Measurements from ENCODE around the gene CFAP221. TPM values are rescaled to one million over a fixed set of nuclear protein-coding genes. Genes with fewer than 3 reads are reported as not detected.

CFAP221 gene
- total RNA-seq, 1 experiment from 2014 or later: 0.20 TPM

DNA sequence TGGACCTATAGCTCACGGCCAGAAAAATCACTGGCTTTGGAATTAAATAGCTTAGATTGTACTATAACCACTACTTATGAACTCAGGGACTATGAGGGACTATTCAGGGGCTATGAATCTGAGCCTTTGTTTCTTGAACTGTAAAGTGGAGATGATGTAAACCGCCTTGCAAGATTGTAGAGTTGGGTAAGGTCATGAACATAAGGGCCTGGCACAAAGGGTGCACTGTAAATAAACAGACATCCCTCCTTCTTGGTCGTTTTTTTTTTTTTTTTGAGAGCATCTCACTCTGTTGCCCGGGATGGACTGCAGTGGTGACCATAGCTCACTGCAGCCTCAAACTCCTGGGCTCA lies 137.6 kb downstream of the CFAP221 start:
- H3K27me3 Mint-ChIP-seq (ENCODE audit: low read depth): no peaks in the 10 kb centered on the region

More for the DNA sequence above, 137.6 kb downstream of the CFAP221 start:
- Histone ChIP-seq H3K27me3 (ENCODE audit: insufficient read depth, low read length) (no peaks in the 10 kb centered on the region), H3K23ac (ENCODE audit: insufficient read length, low read depth, low read length) (no peak overlapping the region), H3K56ac (ENCODE audit: insufficient read length, low read depth, low read length) (no peak overlapping the region), H3K79me1 (ENCODE audit: insufficient read depth, low read depth, low read length, poor library complexity, severe bottlenecking) (peaks cover 3% of the 10 kb centered on the region), H3K4me2 (ENCODE audit: insufficient read depth, insufficient read length, low read length) (no peak overlapping the region), H3K18ac (ENCODE audit: insufficient read length, low read depth, low read length) (no peak overlapping the region), H3K79me2 (ENCODE audit: insufficient read depth, low read length) (peaks cover 8% of the 10 kb centered on the region; the same call in 1 of the 2 replicates), H2AFZ (ENCODE audit: low read length) (no peak overlapping the region), H3K14ac (ENCODE audit: insufficient read depth, low read length) (no peak overlapping the region), H4K8ac (replicated peaks; ENCODE audit: insufficient read length, low read depth, low read length) (no peak overlapping the region), H3K27ac (ENCODE audit: insufficient read length, low read depth, low read length) (no peak overlapping the region), H2AK5ac (ENCODE audit: insufficient read length, low read length) (no peak overlapping the region), H2BK20ac (ENCODE audit: low read depth, low read length, poor library complexity, severe bottlenecking) (no peak overlapping the region), H3K23me2 (ENCODE audit: insufficient read length, low read depth, low read length, poor library complexity, severe bottlenecking) (peaks cover 7% of the 10 kb centered on the region), H4K5ac (ENCODE audit: insufficient read length, low read depth, low read length) (no peak overlapping the region), H2BK12ac (ENCODE audit: insufficient read length, low read depth, low read length) (no peak overlapping the region), H3K9me3 (ENCODE audit: control insufficient read depth, low read depth, low read length) (no peaks in the 10 kb centered on the region), H4K20me1 (ENCODE audit: control insufficient read depth, insufficient read depth, insufficient read length) (no peaks in the 10 kb centered on the region), H2BK120ac (ENCODE audit: low read depth, low read length, poor library complexity, severe bottlenecking) (no peak overlapping the region), H2BK5ac (ENCODE audit: insufficient read length, low read length) (no peak overlapping the region), H3K9ac (ENCODE audit: extremely low read depth, insufficient read length, low read length) (no peak overlapping the region), H4K91ac (ENCODE audit: insufficient read length, low read depth, low read length) (no peak overlapping the region), H3T11ph (ENCODE audit: low read length) (no peak overlapping the region), H2BK15ac (ENCODE audit: low read depth, low read length) (no peak overlapping the region), H3K4ac (ENCODE audit: low read depth, low read length) (no peak overlapping the region), H3K4me1 (ENCODE audit: insufficient read depth, low read length) (peaks cover 4% of the 10 kb centered on the region)
- Mint-ChIP-seq H3K9me3 (peaks cover 0 to 3% of the 10 kb centered on the region in 2 experiments; a peak in 1 of 5 replicates), H3K27ac (no peak overlapping the region), H3K36me3 (ENCODE audit: insufficient read depth in 1 of 3, low read depth in 3 of 3) (peaks cover 22 to 32% (median 28%) of the 10 kb centered on the region in 3 experiments), H3K4me1 (peaks cover 44 to 47% of the 10 kb centered on the region in 2 experiments), H3K4me3 (no peak overlapping the region)
- TF ChIP-seq, protein P1, sequence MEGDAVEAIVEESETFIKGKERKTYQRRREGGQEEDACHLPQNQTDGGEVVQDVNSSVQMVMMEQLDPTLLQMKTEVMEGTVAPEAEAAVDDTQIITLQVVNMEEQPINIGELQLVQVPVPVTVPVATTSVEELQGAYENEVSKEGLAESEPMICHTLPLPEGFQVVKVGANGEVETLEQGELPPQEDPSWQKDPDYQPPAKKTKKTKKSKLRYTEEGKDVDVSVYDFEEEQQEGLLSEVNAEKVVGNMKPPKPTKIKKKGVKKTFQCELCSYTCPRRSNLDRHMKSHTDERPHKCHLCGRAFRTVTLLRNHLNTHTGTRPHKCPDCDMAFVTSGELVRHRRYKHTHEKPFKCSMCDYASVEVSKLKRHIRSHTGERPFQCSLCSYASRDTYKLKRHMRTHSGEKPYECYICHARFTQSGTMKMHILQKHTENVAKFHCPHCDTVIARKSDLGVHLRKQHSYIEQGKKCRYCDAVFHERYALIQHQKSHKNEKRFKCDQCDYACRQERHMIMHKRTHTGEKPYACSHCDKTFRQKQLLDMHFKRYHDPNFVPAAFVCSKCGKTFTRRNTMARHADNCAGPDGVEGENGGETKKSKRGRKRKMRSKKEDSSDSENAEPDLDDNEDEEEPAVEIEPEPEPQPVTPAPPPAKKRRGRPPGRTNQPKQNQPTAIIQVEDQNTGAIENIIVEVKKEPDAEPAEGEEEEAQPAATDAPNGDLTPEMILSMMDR (conservative IDR thresholded peaks at IDR 0.05): no peak
- WGBS (ENCODE audit: extremely low coverage, insufficient read length, low lambda C conversion rate): no CpG with 5 or more reads among the region's 4 CpGs
- DNase-seq: no peak

All from H9 (cell line).